Suprapubic skin (tissue), 3 donors: ENCODE data around the gene MYOZ3.

ENCODE experiments used
- CTCF ChIP-seq, 2 donors: fragments of 200-600 bp in 1 of 2; fragments of 450-650 bp in 1 of 2; sonication (generic) in 1 of 2; IDR thresholded peaks; one replicate each; pipeline ENCODE4 v1.5.1; 2016 to 2019; ENCODE audit warnings: antibody characterized with exemption in 2 of 2, mild to moderate bottlenecking in 1 of 2, moderate library complexity in 1 of 2
- EP300 ChIP-seq: sonication (generic); formaldehyde crosslinking; IDR thresholded peaks from one replicate; pipeline ENCODE4 v1.6.1; 2017; ENCODE audit warnings: antibody characterized with exemption
- POLR2A ChIP-seq, 2 donors: fragments of 450-650 bp; IDR thresholded peaks; one replicate each; pipeline ENCODE4 v1.6.1; 2017; ENCODE audit warnings: antibody characterized with exemption in 2 of 2, mild to moderate bottlenecking in 2 of 2, moderate library complexity in 2 of 2

- TF ChIP-seq CTCF (IDR thresholded peaks at IDR 0.05) = no peak
- no peak for TF ChIP-seq EP300
- TF ChIP-seq POLR2A (IDR thresholded peaks at IDR 0.05) = no peak
Measured at GRCh38 chr5:150626853-150627276, 34.2 kb upstream of the MYOZ3 start.
